SK-N-MC (cell line): ENCODE data around the gene INHBB.

Experiments used
- EZH2 ChIP-seq: fragments of 200-600 bp; sonication (generic); IDR thresholded peaks from one replicate; pipeline ENCODE4 v1.6.1; 2017; ENCODE audit warnings: antibody characterized with exemption
- POLR2AphosphoS5 ChIP-seq: IDR thresholded peaks from 2 replicates; pipeline ENCODE4 v1.6.1; 2012; ENCODE audit warnings: mild to moderate bottlenecking, low read depth, low read length, borderline replicate concordance

DNA sequence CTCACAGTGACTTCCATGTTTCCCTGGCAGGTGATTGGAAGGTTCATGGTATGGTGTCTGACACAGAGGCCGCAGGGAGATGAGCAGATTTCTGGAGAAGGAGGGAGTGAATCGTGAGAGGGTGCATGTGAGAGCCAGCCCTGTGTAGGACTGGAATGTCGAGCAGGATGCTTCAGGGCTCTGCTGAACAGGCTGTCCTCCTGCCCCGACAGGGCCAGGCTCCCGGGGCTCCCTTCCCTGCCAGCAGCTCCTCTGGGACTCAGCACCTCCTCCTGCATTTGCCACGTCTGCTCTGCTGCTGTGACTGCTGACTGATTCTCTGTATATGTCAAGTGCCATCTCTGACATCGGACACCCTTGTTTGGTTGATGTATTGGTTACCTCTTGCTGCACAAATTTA lies 38.5 kb upstream of the INHBB start:
- TF ChIP-seq EZH2 (no peak), POLR2AphosphoS5 (no peak)
